ENCODE results near the gene ZBTB7B.

ZBTB7B gene

GRCh38 chr1:154998818-154999570 is 3.6 kb upstream of the ZBTB7B start:
- Histone ChIP-seq H3K9me3 (replicated peaks in 1 of 2; ENCODE audit: control insufficient read depth in 2 of 2, insufficient read depth in 1 of 2, low read depth in 1 of 2, low read length in 2 of 2) (no peaks in the 10 kb centered on the region), H2BK5ac (ENCODE audit: low read length) (no peak overlapping the region), H3K79me1 (ENCODE audit: low read depth, low read length) (peaks cover 5% of the 10 kb centered on the region), H2BK12ac (ENCODE audit: low read length) (no peak overlapping the region), H3K14ac (ENCODE audit: low read length) (no peak overlapping the region), H2AFZ (ENCODE audit: low read length) (peak overlapping the region; percentile 76), H3K4me3 (ENCODE audit: low read length in 2 of 2) (peak overlapping the region; percentile 66 to 90), H3K18ac (ENCODE audit: low read length) (peak overlapping the region; percentile 95), H4K91ac (ENCODE audit: low read depth, low read length, poor library complexity) (no peak overlapping the region), H3K27ac (replicated peaks; ENCODE audit: low read length) (no peak overlapping the region), H3K36me3 (replicated peaks in 1 of 2; ENCODE audit: control insufficient read depth in 2 of 2, insufficient read depth in 2 of 2, low read length in 2 of 2) (peaks cover 0 to under 1% of the 10 kb centered on the region in 2 donors), H2BK120ac (ENCODE audit: low read depth, low read length) (no peak overlapping the region), H3K27me3 (ENCODE audit: control insufficient read depth in 3 of 3, insufficient read depth in 3 of 3, low read depth in 1 of 3, low read length in 3 of 3) (peaks cover 0 to 2% (median 0%) of the 10 kb centered on the region in 3 experiments), H4K8ac (ENCODE audit: low read depth, low read length) (no peak overlapping the region), H3K4me2 (ENCODE audit: insufficient read depth, low read length, poor library complexity, severe bottlenecking) (peak overlapping the region; percentile 96), H3K9ac (ENCODE audit: low read depth, low read length, poor library complexity) (no peak overlapping the region), H3K23ac (ENCODE audit: low read depth, low read length, poor library complexity) (no peak overlapping the region), H2AK5ac (ENCODE audit: low read depth, low read length) (peak overlapping the region; percentile 90), H3K4me1 (ENCODE audit: control insufficient read depth in 2 of 2, insufficient read depth in 1 of 2, low read depth in 1 of 2, low read length in 2 of 2) (peaks cover 8 to 14% of the 10 kb centered on the region in 2 donors), H2BK15ac (ENCODE audit: low read length) (peak overlapping the region; percentile 78), H3K4ac (ENCODE audit: low read length) (no peak overlapping the region)
- no CpG with 5 or more reads among the region's 40 CpGs for WGBS, 2 donors (ENCODE audit: extremely low coverage in 2 of 2, insufficient read length in 2 of 2, insufficient replicate concordance in 1 of 2)
- DNase-seq (ENCODE audit: low spot score), result no peak

GRCh38 chr1:154999571-155000410 is 2.8 kb upstream of the ZBTB7B start:
- H3K27me3 ChIP-seq (ENCODE audit: control insufficient read depth in 3 of 3, insufficient read depth in 3 of 3, low read depth in 1 of 3, low read length in 3 of 3), result peaks cover 0 to 2% (median 0%) of the 10 kb centered on the region in 3 experiments
- H2BK12ac ChIP-seq (ENCODE audit: low read length), result peak overlapping the region; percentile 93
- H2AFZ ChIP-seq (ENCODE audit: low read length), result peak overlapping the region; percentile 76
- H3K36me3 ChIP-seq (replicated peaks in 1 of 2; ENCODE audit: control insufficient read depth in 2 of 2, insufficient read depth in 2 of 2, low read length in 2 of 2), result no peaks in the 10 kb centered on the region
- no peak for DNase-seq (ENCODE audit: low spot score)
- H3K9me3 ChIP-seq (replicated peaks in 1 of 2; ENCODE audit: control insufficient read depth in 2 of 2, insufficient read depth in 1 of 2, low read depth in 1 of 2, low read length in 2 of 2), result no peaks in the 10 kb centered on the region
- peak overlapping the region; percentile 89 for H3K27ac ChIP-seq (replicated peaks; ENCODE audit: low read length)
- H3K9ac ChIP-seq (ENCODE audit: low read depth, low read length, poor library complexity), result peak overlapping the region; percentile 70
- H3K4me3 ChIP-seq (ENCODE audit: low read length in 2 of 2), result peak overlapping the region; percentile 71 to 90
- H2BK15ac ChIP-seq (ENCODE audit: low read length), result peak overlapping the region; percentile 93
- H3K4ac ChIP-seq (ENCODE audit: low read length), result peak overlapping the region; percentile 84
- H4K8ac ChIP-seq (ENCODE audit: low read depth, low read length), result no peak overlapping the region
- no peak overlapping the region for H4K91ac ChIP-seq (ENCODE audit: low read depth, low read length, poor library complexity)
- H2BK5ac ChIP-seq (ENCODE audit: low read length), result peak overlapping the region; percentile 88
- peaks cover 16 to 19% of the 10 kb centered on the region in 2 donors for H3K4me1 ChIP-seq (ENCODE audit: control insufficient read depth in 2 of 2, insufficient read depth in 1 of 2, low read depth in 1 of 2, low read length in 2 of 2)
- no peak overlapping the region for H2BK120ac ChIP-seq (ENCODE audit: low read depth, low read length)
- H3K4me2 ChIP-seq (ENCODE audit: insufficient read depth, low read length, poor library complexity, severe bottlenecking), result peak overlapping the region; percentile 96
- no CpG with 5 or more reads among the region's 50 CpGs for WGBS, 2 donors (ENCODE audit: extremely low coverage in 2 of 2, insufficient read length in 2 of 2, insufficient replicate concordance in 1 of 2)
- H3K14ac ChIP-seq (ENCODE audit: low read length), result peak overlapping the region; percentile 31
- H3K79me1 ChIP-seq (ENCODE audit: low read depth, low read length), result peaks cover 8% of the 10 kb centered on the region
- H3K23ac ChIP-seq (ENCODE audit: low read depth, low read length, poor library complexity), result peak overlapping the region; percentile 73
- H3K18ac ChIP-seq (ENCODE audit: low read length), result peak overlapping the region; percentile 97
- H2AK5ac ChIP-seq (ENCODE audit: low read depth, low read length), result peak overlapping the region; percentile 90

- peaks cover 8% of the 10 kb centered on the region for H3K79me1 ChIP-seq (ENCODE audit: low read depth, low read length)
- no peak overlapping the region for H2BK120ac ChIP-seq (ENCODE audit: low read depth, low read length)
- no peak overlapping the region for H3K4ac ChIP-seq (ENCODE audit: low read length)
- peak overlapping the region; percentile 88 for H2BK5ac ChIP-seq (ENCODE audit: low read length)
- peak overlapping the region; percentile 90 for H3K9ac ChIP-seq (ENCODE audit: low read depth, low read length, poor library complexity)
- peak overlapping the region; percentile 24 to 90 for H3K4me3 ChIP-seq (ENCODE audit: low read length in 2 of 2)
- H3K27me3 ChIP-seq (ENCODE audit: control insufficient read depth in 3 of 3, insufficient read depth in 3 of 3, low read depth in 1 of 3, low read length in 3 of 3), result peaks cover 0 to 2% (median 0%) of the 10 kb centered on the region in 3 experiments
- H2AK5ac ChIP-seq (ENCODE audit: low read depth, low read length), result peak overlapping the region; percentile 83
- no peak overlapping the region for H4K8ac ChIP-seq (ENCODE audit: low read depth, low read length)
- H2AFZ ChIP-seq (ENCODE audit: low read length), result peak overlapping the region; percentile 97
- H3K4me1 ChIP-seq (ENCODE audit: control insufficient read depth in 2 of 2, insufficient read depth in 1 of 2, low read depth in 1 of 2, low read length in 2 of 2), result peaks cover 17 to 19% of the 10 kb centered on the region in 2 donors
- H3K18ac ChIP-seq (ENCODE audit: low read length), result peak overlapping the region; percentile 97
- DNase-seq (ENCODE audit: low spot score), result no peak
- H2BK12ac ChIP-seq (ENCODE audit: low read length), result peak overlapping the region; percentile 93
- no peak overlapping the region for H4K91ac ChIP-seq (ENCODE audit: low read depth, low read length, poor library complexity)
- H3K27ac ChIP-seq (replicated peaks; ENCODE audit: low read length), result peak overlapping the region; percentile 89
- no peaks in the 10 kb centered on the region for H3K36me3 ChIP-seq (replicated peaks in 1 of 2; ENCODE audit: control insufficient read depth in 2 of 2, insufficient read depth in 2 of 2, low read length in 2 of 2)
- peak overlapping the region; percentile 73 for H3K23ac ChIP-seq (ENCODE audit: low read depth, low read length, poor library complexity)
- peak overlapping the region; percentile 96 for H3K4me2 ChIP-seq (ENCODE audit: insufficient read depth, low read length, poor library complexity, severe bottlenecking)
- no CpG with 5 or more reads among the region's 13 CpGs for WGBS, 2 donors (ENCODE audit: extremely low coverage in 2 of 2, insufficient read length in 2 of 2, insufficient replicate concordance in 1 of 2)
- peak overlapping the region; percentile 31 for H3K14ac ChIP-seq (ENCODE audit: low read length)
- no peaks in the 10 kb centered on the region for H3K9me3 ChIP-seq (replicated peaks in 1 of 2; ENCODE audit: control insufficient read depth in 2 of 2, insufficient read depth in 1 of 2, low read depth in 1 of 2, low read length in 2 of 2)
- H2BK15ac ChIP-seq (ENCODE audit: low read length), result peak overlapping the region; percentile 93
Measured at GRCh38 chr1:155000411-155000725, 2.2 kb upstream of the ZBTB7B start.

All from neuronal stem cell (in vitro differentiated cells).